ENCODE measurements around the gene RBFOX1.

GRCh38 chr16:7325834-7326233, 6.8 kb upstream of the RBFOX1 start:
- TF ChIP-seq, protein P1, sequence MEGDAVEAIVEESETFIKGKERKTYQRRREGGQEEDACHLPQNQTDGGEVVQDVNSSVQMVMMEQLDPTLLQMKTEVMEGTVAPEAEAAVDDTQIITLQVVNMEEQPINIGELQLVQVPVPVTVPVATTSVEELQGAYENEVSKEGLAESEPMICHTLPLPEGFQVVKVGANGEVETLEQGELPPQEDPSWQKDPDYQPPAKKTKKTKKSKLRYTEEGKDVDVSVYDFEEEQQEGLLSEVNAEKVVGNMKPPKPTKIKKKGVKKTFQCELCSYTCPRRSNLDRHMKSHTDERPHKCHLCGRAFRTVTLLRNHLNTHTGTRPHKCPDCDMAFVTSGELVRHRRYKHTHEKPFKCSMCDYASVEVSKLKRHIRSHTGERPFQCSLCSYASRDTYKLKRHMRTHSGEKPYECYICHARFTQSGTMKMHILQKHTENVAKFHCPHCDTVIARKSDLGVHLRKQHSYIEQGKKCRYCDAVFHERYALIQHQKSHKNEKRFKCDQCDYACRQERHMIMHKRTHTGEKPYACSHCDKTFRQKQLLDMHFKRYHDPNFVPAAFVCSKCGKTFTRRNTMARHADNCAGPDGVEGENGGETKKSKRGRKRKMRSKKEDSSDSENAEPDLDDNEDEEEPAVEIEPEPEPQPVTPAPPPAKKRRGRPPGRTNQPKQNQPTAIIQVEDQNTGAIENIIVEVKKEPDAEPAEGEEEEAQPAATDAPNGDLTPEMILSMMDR (conservative IDR thresholded peaks at IDR 0.05; ENCODE audit: low read length), result no peak
- TF ChIP-seq EZH2phosphoT487 (IDR thresholded peaks at IDR 0.05; ENCODE audit: borderline replicate concordance), result no peak
